ENCODE measurements around the gene CEP192.
"Not testable (repeated sequence)": the region's sequence is repeated elsewhere in the genome, so short reads cannot be mapped to it uniquely, and the experiment has no call there.

Gene CEP192

GRCh38 chr18:13070460-13070859 lies 79.3 kb downstream of the CEP192 start:
- H3K4me2 ChIP-seq: no peak overlapping the region
- H3K36me3 ChIP-seq (ENCODE audit: insufficient read depth): peaks cover 13% of the 10 kb centered on the region; the same call in 1 of the 2 replicates
- no peak overlapping the region for H3K27ac ChIP-seq
- H3K4me1 ChIP-seq (ENCODE audit: low read depth, poor library complexity, severe bottlenecking): no peaks in the 10 kb centered on the region
- no peak for TF ChIP-seq CTCF (conservative IDR thresholded peaks at IDR 0.05; ENCODE audit: low read depth, low read length)
- no peaks in the 10 kb centered on the region for H4K20me1 ChIP-seq (ENCODE audit: insufficient read depth)
- H3K4me3 ChIP-seq (IDR thresholded peaks at IDR 0.05; ENCODE audit: insufficient read depth, low read depth, low read length): no peak overlapping the region
- H3K9ac ChIP-seq: no peak overlapping the region
- no peak overlapping the region for H2AFZ ChIP-seq (ENCODE audit: low read depth)
- H3K27me3 ChIP-seq (ENCODE audit: insufficient read depth, low read depth): no peaks in the 10 kb centered on the region
- no peaks in the 10 kb centered on the region for H3K79me2 ChIP-seq (ENCODE audit: insufficient read depth, low read depth)

DNA sequence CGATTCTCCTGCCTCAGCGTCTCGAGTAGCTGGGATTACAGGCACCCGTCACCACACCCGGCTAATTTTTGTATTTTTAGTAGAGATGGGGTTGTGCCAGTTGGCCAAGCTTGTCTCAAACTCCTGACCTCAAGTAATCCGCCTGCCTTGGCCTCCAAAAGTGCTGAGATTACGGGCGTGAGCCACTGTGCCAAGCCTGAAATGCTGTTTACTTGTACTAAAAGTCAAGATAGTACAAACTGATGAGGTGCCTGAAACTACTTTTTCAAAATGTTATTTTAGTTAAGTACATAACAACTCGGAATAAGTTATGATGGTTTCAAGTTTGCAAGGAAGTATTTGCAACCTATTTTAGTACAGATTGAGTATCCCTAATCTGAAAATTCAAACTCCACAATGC lies 85.7 kb downstream of the CEP192 start:
- H4K20me1 ChIP-seq (ENCODE audit: insufficient read depth): no peaks in the 10 kb centered on the region
- no peak for TF ChIP-seq CTCF (conservative IDR thresholded peaks at IDR 0.05; ENCODE audit: low read depth, low read length)
- no peak overlapping the region for H2AFZ ChIP-seq (ENCODE audit: low read depth)
- no peak overlapping the region for H3K9ac ChIP-seq
- H3K79me2 ChIP-seq (ENCODE audit: insufficient read depth, low read depth): no peaks in the 10 kb centered on the region
- no peak overlapping the region for H3K4me3 ChIP-seq (IDR thresholded peaks at IDR 0.05; ENCODE audit: insufficient read depth, low read depth, low read length)
- H3K36me3 ChIP-seq (ENCODE audit: insufficient read depth): no peaks in the 10 kb centered on the region; the same call in 1 of the 2 replicates
- H3K4me2 ChIP-seq: no peak overlapping the region
- H3K4me1 ChIP-seq (ENCODE audit: low read depth, poor library complexity, severe bottlenecking): no peaks in the 10 kb centered on the region
- H3K27me3 ChIP-seq (ENCODE audit: insufficient read depth, low read depth): no peaks in the 10 kb centered on the region
- H3K27ac ChIP-seq: no peak overlapping the region

- H2AFZ ChIP-seq (ENCODE audit: low read depth): no peak overlapping the region
- H3K9ac ChIP-seq: no peak overlapping the region
- H3K4me2 ChIP-seq: no peak overlapping the region
- no peaks in the 10 kb centered on the region for H3K27me3 ChIP-seq (ENCODE audit: insufficient read depth, low read depth)
- H4K20me1 ChIP-seq (ENCODE audit: insufficient read depth): no peaks in the 10 kb centered on the region
- TF ChIP-seq CTCF (conservative IDR thresholded peaks at IDR 0.05; ENCODE audit: low read depth, low read length): no peak
- H3K4me1 ChIP-seq (ENCODE audit: low read depth, poor library complexity, severe bottlenecking): no peaks in the 10 kb centered on the region
- H3K36me3 ChIP-seq (ENCODE audit: insufficient read depth): no peaks in the 10 kb centered on the region; the same call in 1 of the 2 replicates
- H3K4me3 ChIP-seq (IDR thresholded peaks at IDR 0.05; ENCODE audit: insufficient read depth, low read depth, low read length): no peak overlapping the region
- H3K27ac ChIP-seq: no peak overlapping the region
- no peaks in the 10 kb centered on the region for H3K79me2 ChIP-seq (ENCODE audit: insufficient read depth, low read depth)
These were observed 86.3 kb downstream of the CEP192 start for GRCh38 chr18:13077473-13077872.

DNA sequence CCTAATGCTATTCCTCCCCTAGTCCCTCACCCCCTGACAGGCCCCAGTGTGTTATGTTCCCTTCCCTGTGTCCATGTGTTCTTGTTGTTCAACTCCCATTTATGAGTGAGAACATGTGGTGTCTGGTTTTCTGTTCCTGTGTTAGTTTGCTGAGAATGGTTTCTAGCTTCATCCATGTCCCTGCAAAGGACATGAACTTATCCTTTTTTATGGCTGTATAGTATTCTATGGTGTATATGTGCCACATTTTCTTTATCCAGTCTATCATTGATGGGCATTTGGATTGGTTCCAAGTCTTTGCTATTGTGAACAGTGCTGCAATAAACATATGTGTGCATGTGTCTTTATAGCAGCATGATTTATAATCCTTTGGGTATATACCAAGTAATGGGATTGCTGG lies 86.9 kb downstream of the CEP192 start:
- not testable (repeated sequence) for H3K36me3 ChIP-seq (ENCODE audit: insufficient read depth)

GRCh38 chr18:13086906-13087305 lies 95.7 kb downstream of the CEP192 start:
- H4K20me1 ChIP-seq (ENCODE audit: insufficient read depth): no peaks in the 10 kb centered on the region
- H3K27me3 ChIP-seq (ENCODE audit: insufficient read depth, low read depth): no peaks in the 10 kb centered on the region
- H3K36me3 ChIP-seq (ENCODE audit: insufficient read depth): no peaks in the 10 kb centered on the region; the same call in 1 of the 2 replicates
- no peak overlapping the region for H3K4me2 ChIP-seq
- no peak overlapping the region for H3K9ac ChIP-seq
- no peak overlapping the region for H2AFZ ChIP-seq (ENCODE audit: low read depth)
- no peak for TF ChIP-seq CTCF (conservative IDR thresholded peaks at IDR 0.05; ENCODE audit: low read depth, low read length)
- no peak overlapping the region for H3K4me3 ChIP-seq (IDR thresholded peaks at IDR 0.05; ENCODE audit: insufficient read depth, low read depth, low read length)
- H3K4me1 ChIP-seq (ENCODE audit: low read depth, poor library complexity, severe bottlenecking): peaks cover 19% of the 10 kb centered on the region
- no peaks in the 10 kb centered on the region for H3K79me2 ChIP-seq (ENCODE audit: insufficient read depth, low read depth)
- H3K27ac ChIP-seq: no peak overlapping the region

More for the DNA sequence above, 86.9 kb downstream of the CEP192 start:
- H2AFZ ChIP-seq (ENCODE audit: low read depth); H3K4me1 ChIP-seq (ENCODE audit: low read depth, poor library complexity, severe bottlenecking); H3K27me3 ChIP-seq (ENCODE audit: insufficient read depth, low read depth); H3K4me2 ChIP-seq; H3K27ac ChIP-seq; H3K9ac ChIP-seq; H4K20me1 ChIP-seq (ENCODE audit: insufficient read depth); H3K4me3 ChIP-seq (IDR thresholded peaks at IDR 0.05; ENCODE audit: insufficient read depth, low read depth, low read length); H3K79me2 ChIP-seq (ENCODE audit: insufficient read depth, low read depth): not testable (repeated sequence)

Data from KMS-11 (cell line).